ENCODE data around the gene NCOA3.
"Not testable (repeated sequence)": the region's sequence is repeated elsewhere in the genome, so short reads cannot be mapped to it uniquely, and the experiment has no call there.

NCOA3 gene

DNA sequence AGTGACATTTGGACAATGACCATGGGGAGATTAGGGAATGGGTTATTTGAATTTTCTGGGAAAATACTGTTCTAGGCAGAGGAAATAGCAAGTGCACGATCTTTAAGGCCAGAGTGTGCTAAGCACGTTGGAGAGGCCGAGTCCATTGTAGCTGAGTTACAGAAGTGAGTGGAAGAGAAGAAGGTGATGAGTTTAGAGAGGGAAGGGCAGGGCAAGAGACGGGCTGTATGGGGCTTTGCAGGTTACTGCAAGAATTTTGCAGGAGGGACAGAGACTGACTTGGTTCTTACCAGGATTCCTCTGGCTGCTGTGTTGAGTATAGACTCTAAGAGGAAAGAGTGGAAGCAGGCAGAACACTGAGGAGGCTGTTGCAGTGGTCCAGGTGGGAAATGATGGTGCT, 1.1 kb upstream of the NCOA3 start:
- no peak for DNase-seq (ENCODE audit: low read depth)

DNA sequence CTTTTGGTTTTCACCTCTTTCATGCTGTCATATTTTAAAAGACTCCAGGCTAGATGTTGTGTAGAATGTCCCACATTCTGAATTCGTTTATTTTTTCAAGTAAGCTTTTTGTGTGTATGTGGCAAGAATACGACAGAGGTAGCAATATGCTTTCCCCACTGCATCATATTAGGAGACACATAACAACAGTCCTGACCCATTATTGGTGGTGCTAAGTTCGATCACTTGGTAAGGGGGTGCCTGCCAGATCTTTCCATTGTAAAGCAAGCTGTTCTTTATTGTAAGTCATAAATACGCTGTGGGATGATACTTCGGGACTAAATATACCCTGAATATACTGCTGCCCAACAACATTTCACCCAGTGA, 588 bp upstream of the NCOA3 start:
- DNase-seq (ENCODE audit: low read depth) = no peak

DNA sequence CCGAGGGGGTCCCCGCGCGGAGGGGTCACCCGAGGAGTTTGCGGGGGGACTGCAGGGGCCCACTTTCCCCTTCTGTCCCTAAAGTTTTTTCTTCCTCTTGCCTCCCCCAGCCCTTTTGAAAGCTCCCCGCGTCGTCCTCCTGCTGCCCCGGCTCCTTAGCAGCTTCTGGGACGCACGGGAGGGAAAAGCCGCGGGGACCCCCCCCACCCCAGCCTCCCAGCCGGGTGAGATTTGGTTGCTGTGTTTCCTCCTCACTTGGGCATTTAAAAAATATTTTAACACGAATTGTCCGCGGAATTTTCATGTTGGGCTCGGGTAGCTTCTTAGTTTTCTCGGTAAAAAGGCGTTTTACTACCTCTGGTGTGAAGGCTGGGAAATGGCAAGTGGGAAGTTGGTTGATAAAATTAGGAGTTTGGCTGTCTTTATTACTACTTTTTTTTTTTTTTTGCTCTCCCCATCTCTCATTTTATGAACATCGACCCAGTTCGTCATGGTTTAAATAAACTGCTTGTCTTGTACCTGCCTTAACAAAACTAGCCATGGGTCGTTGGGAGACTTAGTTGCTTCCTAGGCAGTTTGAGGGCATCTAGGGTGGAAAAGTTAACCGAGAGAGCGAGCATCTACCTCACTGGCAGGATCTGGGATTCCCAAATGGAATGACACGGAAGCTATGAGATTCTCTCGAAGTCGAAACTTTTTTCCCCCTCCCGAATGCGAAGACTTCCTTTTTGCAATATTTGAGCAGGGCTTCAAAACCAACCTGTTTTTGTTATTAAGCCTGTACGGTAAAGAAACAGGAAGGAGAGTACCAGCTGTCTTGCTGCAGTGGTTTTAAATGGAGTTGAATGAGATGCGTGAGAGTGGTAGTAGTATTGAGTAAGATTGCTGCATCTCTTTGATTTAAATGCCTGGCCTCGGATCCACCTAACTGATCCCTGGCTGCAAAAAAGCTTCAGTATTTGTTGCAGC, 868 bp downstream of the NCOA3 start:
- no peak for DNase-seq (ENCODE audit: low read depth)

DNA sequence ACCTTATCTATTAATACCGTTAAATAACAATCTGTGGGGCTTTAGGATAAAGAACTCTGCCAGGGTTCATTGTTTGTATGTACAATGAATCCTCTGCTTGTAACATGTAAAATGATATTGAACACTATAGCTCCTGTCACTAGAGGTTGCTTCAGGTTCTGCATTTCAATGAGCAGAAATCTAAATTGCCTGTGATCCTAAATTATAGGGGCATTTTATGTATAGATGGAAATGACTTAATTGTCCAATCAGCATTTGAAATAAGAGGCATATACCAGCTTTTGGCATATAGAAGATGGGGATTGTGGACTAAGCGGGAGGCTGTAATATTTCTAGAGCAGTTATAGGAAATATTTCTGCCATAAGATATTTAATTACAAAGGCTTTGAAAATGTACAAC, 2.0 kb downstream of the NCOA3 start:
- no peak for DNase-seq (ENCODE audit: low read depth)

DNA sequence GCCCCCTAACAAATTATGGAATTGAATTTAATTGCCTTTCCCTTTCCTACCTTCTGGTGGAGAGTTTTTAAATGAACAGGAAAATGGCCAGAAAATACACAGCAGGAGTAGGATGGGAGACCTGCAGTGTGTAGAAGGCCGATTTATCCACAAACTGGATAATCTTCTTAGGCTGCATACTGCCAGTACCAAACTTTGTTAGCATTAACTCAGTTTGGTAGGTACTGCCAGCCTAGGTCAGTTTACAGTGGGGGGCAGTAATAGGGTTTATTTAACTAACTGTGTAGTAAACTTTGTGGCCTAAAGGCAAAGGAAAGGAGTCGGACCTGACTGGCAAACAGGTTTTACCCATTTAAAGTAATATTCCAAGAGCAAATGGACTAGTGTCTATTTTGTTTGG, 4.6 kb downstream of the NCOA3 start:
- DNase-seq (ENCODE audit: low read depth) = no peak

DNA sequence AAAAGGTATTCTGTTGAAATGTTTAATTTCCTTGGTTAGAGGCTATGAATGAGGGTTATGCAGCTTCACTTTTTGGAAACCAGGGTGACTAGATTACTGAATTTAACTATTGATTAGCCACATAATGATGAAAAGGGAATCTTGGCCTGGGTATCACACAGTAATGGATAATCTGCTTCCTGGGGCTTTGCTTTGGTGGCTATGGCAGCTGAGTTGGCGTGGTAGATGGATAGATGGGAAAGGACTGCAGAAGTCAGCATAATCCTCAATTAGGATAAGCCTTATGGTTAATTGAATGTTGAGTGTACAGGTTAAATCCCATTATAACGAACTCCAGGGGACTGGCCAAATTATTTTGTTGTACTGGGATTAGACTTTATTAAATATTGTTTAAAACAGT, 5.2 kb downstream of the NCOA3 start:
- no peak for DNase-seq (ENCODE audit: low read depth)

DNA sequence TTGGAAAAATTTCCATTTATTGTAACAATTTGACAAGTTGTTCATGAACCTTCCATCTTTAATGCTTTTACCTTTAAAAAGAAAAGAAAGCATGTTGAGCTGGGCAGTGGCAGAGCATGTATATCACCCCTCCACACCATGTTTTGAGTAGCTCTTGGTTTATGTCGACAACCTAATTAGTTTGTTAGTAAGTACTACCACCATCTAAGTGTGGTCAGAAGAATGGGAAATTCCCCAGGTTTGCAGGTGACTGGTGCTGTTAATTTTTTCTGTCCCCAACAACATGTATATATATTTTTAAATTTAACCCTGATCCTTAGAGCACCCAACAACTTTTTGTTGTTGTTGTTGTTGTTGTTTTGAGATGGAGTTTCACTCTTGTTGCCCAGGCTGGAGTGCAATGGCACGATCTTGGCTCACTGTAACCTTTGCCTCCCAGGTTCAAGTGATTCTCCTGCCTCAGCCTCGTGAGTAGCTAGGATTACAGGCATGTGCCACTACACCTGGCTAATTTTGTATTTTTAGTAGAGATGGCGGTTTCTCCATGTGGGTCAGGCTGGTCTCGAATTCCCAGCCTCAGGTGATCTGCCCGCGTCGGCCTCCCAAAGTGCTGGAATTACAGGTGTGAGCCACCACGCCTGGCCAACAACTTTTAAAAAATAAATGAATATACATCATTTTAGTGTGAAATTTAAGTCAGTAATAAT, 5.7 kb downstream of the NCOA3 start:
- DNase-seq (ENCODE audit: low read depth) = not testable (repeated sequence)

DNA sequence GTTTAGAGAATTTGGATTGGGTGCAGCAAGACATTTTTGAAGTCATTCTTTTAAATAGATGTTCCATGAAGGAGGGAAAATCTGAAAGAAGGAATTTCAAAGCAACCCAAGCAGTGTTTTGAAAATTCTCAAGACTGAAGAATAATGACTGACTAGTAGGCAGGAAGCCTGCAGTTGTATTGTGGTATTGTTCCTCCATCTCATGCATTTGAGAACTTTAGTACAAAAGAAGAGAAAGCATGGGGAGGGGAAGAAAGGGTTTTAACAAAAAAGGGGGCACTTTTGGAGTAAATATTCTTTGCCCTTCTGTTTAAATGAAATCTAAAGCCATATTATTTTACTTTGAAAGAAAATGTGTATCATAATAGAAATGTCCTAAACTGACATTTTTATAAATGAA, 6.6 kb downstream of the NCOA3 start:
- DNase-seq (ENCODE audit: low read depth) = no peak

DNA sequence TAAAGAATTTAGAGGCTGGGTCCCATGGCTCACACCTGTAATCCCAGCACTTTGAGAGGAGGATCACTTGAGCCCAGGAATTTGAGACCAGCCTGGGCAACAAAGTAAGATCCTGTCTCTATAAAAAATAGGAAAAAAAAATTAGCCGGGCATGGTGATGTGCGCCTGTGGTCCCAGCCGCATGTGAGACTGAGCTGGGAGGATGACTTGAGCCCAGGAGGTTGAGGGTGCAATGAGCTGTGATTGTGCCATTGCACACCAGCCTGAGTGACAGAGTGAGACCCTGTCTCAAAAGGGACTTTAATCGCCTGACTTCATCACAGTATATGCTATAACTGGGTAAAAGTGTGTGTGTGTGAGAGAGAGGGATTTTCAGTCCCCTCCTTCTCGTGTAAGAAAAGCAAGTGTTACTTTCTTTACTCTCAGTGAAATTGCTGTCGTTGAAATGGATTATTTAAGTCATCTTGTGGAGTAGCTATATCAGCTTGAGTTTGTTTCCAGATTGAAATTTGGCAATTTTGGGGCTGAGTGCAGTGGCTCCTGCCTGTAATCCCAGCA, 7.5 kb downstream of the NCOA3 start:
- no peak for DNase-seq (ENCODE audit: low read depth)

DNA sequence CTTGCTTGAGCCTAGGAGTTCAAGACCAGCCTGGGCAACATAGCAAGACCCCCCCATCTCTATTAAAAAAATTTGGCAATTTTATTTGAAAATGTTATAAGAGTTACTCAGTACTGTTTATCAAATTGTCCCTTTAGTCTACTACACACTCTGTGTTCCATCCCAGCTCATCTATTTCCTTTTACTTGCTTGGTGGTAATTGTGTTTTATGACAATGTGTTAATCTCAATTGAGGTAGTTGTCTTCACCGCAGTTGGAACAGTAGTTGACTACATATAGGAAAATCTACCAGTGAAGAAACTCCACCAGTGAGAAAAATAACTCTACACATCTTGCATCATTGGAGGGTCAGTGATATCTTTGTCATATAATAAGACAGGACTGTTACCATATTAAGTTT, 8.0 kb downstream of the NCOA3 start:
- no peak for DNase-seq (ENCODE audit: low read depth)

DNA sequence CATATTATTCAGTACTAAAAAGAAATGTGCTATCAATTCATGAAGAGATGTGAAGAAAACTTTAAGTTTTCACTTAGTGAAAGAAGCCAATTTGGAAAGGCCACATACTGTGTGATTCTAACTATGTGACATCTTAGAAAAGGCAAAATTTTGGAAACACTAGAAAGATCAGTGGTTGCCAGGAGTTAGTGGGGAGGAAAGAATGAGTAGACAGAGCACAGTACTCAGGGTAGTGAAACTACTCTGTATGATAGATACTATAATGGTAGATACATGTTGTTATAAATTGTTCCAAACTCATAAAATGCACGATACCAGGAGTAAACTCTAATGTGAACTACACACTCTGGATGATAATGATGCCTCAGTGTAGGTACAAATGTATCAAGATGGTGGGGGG, 14.2 kb downstream of the NCOA3 start:
- no peak for DNase-seq (ENCODE audit: low read depth)

DNA sequence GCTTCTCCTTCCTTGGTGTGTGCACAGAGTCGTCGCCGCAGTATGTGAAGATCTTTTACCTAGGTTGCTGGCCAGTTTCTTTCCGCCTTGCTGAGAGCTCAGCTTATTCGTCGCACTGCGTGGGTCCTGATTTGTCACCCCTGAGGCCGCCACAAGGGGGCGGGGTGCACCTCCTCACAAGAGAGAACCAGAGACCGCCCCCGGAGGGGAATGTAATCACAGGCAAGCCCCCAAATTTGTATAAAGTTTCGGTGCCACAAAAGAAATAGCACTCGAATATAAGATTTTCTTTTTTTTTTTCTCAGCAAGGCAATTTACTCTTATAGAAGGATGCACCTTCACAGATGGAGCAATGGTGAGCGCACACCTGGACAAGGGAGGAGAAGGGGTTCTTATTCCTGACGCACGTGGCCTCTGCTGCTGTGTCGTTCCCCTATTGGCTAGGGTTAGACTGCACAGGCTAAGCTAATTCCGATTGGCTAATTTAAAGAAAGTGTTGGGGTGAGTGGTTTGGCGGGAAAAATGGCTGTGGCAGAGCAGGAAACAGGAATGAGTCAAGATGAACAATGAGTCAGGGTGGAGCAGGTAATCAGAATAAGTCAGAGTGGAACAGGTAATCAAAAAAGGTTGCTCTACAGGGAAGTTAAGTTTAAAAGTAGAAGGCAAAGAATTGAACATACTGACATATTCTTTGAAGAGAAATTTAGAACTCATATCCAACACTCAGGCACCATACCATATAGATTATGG, 19.5 kb downstream of the NCOA3 start:
- DNase-seq (ENCODE audit: low read depth) = no peak

DNA sequence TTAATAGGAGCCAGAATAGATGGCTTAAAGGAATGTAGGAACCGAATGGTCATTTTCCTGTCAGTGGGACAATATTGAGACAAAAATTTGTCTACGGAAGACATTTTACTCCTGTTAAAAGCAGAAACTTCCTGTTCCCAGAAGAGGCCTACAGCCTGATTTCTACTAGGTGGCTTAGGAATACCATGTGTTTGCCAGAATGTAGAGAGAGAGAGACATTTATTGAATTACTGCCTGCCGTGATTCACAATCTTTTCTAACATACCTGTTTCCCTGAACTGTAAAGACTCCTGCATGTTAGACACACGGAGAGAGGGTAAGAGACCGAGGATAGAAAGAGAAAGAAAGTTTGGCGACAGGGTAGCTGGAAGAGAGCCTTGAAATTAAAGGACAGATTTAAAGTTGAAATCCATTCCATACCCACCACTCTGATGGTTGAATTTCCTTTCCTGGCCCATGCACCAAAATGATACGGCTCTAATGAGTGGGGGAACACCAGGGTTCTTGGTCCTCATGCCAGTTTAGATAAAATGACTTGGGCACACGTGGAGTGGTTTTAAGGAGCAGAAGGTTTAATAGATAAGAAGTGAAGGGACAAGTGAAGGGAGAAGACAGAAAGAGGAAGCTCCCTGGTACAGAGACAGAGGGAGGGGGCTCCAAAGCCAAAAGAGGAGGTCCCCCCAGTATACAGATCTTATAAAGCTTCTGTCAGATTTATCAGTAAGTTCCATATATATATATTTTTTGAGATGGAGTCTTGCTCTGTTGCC, 22.5 kb downstream of the NCOA3 start:
- DNase-seq (ENCODE audit: low read depth) = no peak

DNA sequence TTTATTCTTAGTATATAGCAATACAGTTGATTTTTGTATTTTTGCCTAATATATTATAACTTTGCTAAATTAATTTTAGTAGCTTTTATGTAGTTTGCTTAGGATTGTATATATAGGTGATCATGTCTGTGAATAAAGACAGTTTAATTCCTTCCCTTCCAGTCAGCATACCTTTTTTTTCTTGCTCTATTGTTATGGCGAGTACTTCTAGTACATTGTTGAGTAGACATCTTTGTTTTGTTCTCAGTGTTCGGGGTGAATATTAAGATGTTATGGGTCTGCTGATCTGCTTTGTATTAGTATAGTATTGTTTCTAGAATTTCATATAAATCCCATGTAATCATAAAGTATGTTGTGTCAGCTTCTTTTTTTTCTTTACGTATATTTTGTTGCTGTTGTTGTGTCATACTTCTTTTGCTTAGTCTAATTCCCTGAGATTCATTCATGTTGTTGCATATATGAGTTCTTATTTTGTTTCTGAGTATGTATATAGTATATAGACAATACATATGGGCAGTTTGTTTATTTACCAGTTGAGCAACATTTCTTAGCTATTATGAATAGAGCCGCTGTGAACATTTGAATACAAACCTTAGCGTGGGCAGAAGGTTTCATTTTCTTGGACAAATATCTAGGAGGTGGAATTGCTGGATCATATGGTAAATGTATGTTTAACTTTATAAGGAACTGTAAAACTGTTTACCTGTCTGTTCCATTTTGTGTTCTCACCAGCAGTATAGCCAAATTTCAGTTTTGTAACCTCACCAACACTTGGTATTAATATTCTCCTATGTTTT, 25.5 kb downstream of the NCOA3 start:
- no peak for DNase-seq (ENCODE audit: low read depth)

DNA sequence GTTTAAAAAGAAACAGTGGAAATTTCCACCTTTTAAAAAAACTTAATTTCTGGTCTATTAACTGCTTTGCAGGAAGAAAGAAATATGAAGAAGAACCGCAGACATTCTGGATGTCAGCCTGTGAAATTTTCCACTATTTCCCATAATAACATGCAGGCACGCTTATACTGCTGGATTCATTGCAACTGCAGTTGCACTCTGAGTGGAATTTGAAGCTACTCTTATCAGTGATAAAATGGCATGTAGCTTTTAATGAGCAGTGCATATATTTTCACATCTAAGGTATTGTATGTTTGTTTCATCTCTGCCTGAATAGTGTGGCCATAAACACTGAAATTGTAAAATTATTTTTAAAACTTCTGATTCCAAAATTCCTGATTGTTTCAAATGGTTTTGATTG, 28.2 kb downstream of the NCOA3 start:
- DNase-seq (ENCODE audit: low read depth) = no peak

DNA sequence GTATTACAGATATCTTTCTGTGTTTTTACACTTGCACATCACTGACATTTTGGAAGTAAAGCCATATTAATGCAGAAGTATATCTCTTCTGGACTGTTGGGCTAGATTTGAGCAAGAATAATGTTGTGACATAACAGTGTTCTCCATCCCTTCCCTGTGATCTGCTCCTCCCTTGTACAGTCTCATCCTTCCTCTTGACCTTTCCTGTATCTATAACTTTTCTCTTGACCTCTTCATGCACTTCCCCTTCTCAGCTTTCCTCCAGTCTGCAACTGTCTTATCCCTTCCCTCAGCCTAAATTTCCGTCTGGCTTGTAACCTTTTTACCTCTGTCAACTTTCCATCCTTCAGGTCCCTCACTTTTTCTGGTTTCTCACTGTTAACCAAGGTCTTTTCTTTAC, 29.8 kb downstream of the NCOA3 start:
- DNase-seq (ENCODE audit: low read depth) = no peak

DNA sequence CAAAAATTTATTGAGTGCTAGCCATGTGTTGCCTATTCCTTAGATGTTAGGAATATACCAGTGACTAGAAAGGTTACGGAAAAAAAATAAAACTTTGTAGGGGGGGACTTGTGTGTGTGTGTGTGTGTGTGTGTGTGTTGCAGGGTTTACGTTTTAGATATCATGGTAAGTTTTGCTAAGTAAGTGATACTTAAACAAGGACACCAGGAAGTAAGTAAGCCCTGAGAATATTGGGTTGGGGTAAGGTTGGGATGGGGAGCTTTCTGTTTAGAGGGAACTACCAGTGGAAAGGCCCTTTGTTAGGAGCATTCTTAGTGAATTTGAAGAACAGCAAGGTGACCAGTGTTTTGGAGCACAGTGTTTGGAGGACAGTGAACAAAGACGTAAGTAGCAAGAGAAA, 30.3 kb downstream of the NCOA3 start:
- no peak for DNase-seq (ENCODE audit: low read depth)

DNA sequence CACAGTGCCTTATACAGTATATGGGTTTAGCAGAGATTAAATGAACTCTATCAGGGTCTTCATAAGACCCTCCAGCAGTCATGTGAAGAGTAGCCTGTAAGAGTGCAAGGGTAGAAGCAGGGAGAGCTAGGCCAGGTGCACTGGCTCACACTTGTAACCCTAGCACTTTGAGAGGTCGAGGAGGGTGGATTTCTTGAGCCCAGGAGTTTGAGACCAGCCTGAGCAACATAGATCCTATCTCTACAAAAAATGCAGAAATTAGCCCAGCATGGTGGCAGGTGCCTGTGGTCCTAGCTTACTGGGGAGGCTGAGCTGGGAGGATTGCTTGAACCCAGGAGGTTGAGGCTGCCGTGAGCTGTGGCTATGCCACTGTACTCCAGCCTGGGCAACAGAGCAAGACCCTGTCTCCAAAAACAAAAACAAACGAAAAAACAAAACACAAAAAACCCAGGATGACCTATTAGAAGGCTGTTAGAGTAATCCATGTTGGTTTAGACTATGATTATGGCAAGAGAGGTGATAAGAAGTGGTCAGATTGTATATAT, 31.9 kb downstream of the NCOA3 start:
- DNase-seq (ENCODE audit: low read depth) = no peak

DNA sequence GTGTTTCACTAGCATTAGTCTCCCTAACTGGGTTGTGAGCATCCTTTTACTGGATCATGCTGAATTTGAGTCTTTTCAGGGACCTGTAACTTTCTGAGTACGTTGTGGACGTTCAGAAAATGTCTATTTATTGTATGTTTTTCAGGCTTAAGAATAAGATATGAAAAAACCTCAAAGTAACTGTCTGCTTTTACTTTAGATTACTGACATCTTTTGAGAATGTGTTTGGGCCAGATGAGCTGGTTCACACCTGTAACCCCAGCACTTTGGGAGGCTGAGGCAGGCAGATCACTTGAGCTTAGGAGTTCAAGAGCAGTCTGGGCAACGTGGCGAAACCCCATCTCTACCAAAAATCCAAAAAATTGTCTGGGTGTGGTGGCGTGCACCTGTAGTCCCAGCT, 32.7 kb downstream of the NCOA3 start:
- DNase-seq (ENCODE audit: low read depth) = no peak

DNA sequence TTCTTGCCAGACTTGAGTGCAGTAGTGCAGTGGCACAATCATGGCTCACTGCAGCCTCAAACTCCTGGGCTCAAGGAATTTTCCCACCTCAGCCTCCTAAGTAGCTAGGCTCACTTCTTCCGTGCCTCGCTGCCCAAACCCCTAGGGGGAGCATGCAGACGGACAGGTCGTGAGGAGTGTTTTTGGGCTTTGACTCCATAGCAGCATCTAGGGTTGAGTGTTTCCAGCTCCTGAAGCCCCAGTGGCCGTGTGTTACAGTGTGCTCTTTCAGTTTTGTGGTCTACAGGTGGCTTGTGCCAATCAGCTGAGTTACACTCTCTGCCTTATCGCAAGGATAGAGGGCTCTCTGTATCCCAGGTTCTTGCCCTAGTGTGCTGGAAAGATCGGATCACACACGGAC, 33.4 kb downstream of the NCOA3 start:
- DNase-seq (ENCODE audit: low read depth) = no peak

DNA sequence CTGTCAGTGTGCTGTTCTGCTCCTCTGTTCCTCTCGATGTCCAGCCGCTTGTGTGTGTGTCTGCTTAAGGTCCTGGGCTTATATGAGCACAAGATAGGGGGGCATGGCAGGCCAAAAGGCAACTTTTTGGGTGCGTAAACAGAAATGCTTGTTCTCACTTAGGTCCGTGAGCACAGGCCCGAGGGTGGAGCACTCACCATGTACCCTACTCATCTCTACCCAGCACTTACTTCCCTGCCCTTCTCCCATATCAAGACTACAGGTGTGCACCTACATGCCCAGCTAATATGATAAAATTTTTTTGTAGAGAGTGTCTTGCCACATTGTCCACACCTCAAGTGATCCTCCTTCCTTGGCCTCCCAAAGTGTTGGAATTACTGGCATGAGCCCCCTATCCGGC, 34.3 kb downstream of the NCOA3 start:
- DNase-seq (ENCODE audit: low read depth) = no peak

Data from activated T-cell treated with anti-CD3 and anti-CD28 coated beads for 1 hour (primary cell).